ENCODE data around the gene XYLT1.

Gene XYLT1

DNA sequence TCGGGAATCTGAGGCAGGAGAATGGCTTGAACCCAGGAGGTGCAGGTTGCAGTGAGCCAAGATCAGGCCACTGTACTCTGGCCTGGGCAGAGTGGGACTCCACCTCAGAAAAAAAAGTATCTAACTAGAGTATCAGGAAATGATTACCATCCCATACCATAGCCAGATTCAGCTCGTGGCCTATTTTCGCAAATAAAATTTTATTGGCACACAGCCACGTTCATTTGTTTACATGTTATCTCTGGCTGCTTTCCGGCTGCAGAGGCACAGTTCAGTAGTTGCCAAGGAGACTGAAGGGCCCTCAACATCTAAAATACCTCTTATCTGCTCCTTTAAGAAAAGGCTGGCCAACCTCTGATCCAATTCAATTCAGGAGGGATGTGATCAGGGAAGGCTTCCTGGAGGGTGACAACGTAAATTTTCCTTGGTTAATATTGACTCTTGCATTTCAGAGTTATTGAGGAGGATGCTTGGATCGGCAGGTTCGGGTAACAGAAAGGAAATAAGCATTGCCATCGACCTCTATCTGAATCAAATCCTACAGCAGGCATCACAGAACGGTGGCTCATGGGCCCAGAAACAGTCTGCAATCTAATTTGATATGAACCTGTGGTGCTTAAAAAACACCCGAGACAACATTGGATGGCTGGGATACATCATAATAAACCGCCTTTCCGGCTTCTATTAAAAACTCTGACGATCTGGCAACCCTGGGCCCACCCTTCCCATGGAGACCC lies 73.8 kb downstream of the XYLT1 start:
- peak; percentile 24 for DNase-seq

DNA sequence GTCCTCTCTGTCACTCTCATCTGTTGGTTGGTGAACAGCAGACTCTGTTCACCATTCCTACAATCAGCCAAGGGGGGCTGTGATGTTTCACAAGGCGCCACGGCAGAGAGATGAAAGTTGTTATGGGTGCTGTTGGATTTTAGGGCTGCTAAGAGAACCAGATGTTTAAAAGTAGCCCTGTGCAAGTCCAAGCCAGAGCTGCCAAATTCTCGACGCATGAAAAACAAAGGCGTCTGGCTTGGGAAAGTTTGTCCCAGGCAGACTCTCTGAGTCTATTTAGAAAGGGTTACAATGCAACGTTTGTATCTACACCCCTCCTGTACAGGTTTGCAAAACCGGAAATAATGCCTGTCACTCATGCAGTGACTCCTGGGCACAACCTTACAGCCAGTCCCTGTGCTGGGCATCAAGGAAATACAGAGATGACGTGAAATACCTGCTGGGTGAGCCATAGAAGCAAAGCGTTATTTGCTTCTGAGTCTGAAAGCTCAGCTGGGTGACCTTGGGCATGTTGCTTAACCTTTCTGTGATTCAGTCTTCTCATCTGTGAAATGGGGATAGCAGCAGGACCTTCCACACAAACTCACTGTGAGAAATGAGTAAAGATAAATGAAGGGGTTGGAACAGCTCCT lies 74.8 kb downstream of the XYLT1 start:
- DNase-seq: no peak

DNA sequence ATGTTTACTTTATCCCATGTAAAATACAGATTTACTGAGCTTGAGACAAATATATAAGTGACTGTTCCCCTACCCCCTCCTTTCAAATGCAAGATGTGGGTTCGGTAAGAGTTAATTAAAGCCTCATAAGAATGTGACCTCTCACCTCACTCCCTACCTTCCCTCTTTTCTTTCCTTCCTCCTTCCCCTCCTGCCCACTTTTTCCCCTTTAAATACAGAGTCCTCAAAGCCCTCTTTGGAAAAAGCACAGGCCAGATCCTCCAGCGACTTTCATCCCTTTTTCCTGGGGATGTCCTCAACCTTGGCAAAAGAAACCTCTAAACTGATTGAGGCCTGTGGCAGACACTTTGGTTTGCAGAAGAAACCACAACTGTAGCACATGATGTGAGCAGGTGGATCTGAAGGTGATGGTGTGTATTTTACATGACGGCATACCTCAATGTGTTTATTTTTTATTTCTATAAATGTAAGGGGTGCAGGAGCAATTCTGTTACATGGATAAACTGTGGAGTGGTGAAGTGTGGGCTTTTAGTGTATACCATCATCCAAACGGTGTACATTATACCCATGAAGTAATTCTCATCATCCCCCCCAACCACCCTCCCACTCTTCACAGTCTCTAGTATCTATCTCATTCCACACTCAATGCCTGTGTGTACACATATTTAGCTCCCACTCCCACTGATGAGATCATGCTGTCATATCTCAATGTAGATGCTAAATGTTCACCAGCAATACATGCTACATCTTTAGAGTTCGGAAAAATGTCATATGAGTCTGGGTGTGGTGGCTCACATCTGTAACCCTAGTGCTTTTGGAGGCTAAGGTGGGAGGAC lies 77.7 kb downstream of the XYLT1 start:
- no peak for DNase-seq

DNA sequence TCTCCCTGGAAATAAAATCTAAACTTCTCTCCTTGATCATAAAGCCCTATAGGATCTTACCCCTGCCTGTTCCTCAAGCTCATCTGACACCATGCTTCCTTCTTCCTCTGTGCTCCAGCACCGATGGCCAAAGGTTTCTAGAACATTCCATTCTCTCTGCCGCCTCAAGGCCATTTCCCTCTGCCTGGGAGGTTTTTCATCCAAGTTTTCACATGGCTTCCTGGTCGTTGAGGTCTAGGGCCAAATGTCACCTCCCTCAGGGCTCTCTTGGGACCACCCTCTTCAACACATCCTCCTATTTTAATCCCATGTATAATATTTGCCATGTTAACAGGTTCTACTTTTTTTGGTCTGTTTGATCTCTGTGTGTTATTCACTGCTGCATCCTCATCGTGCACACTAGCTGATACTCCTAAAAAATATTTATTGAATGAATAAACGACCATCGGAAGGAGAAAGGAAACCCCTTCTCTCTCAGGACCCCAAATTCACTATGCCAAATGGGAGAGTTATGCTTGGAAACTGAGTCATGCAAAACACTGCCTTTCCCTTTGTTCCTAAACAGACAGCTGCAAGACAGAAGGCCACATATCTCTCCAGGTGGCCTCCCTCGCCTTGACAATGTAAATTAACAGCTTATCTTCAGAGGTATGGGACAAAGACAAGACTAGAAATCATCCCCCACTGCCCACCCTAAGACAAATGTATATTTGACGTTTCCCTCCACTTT lies 78.5 kb downstream of the XYLT1 start:
- no peak for DNase-seq

DNA sequence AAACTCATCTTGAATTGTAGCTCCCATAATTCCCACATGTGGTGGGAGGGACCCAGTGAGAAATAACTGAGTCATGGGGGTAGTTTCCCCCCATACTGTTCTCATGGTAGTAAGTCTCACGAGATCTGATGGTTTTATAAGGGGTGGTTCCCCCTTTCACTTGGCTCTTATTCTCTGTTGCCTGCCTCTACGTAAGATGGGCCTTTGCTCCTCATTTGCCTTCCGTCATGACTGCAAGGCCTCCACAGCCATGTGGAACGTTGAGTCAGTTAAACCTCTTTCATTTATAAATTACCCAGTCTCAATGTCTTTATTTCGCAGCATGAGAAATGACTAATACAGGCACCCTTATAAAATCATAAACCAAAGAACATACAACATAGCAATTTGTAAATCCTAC lies 79.0 kb downstream of the XYLT1 start:
- DNase-seq: no peak

DNA sequence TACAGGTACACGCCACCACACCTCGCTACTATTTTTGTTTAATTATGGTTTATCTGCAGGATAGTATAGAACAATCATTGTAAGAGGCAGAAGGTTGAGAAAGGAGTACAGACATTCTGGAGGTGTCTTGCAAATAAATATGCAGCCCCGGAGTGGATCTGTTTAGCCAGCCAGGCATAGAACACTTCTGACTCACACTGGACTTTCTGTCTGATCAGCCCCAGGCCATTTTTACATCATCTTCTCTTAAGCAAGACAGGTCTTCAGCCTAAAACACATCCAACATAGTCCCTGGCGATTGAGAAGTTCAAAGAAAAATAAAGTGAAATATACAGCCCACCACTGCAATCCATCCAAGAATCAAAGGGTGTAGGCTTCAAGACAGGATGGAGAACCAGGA lies 81.4 kb downstream of the XYLT1 start:
- DNase-seq: no peak

DNA sequence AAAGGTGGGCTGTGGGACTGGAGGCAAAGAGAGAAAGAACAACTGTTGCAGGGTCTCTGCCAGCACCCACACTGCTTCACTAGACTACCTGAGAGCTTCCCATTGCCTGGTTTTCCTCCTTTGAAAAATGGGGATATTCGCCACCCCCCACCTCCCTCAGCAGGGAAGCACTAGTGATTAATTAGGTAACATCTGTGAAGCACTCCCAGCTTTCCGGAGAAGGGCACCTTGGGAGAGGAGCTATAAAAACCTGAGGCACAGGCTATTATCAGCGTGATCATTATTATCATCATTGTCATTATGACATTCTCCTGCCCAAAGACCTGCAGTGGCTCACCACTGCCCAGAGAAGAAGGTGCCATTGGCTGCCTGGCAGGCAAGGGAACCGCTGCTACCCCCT lies 83.5 kb downstream of the XYLT1 start:
- no peak for DNase-seq

DNA sequence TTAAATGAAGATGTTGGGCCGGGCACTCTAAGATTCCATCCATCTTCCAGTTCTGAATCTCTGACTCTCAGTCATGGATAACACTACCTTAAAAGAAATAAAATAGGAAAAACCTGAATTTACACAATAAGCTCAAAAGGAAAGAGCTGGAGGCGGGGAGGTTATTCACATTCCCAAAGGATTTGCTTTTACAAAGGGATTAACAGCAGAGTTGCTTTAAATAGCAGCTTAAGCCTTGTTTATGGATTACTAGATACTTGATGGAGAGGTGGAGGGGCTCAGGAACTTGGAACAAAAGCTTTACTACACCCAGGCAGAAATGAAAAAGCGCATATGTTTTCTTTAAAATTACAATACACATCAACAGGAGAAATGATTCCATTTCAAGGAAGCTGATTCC lies 84.5 kb downstream of the XYLT1 start:
- DNase-seq: no peak

DNA sequence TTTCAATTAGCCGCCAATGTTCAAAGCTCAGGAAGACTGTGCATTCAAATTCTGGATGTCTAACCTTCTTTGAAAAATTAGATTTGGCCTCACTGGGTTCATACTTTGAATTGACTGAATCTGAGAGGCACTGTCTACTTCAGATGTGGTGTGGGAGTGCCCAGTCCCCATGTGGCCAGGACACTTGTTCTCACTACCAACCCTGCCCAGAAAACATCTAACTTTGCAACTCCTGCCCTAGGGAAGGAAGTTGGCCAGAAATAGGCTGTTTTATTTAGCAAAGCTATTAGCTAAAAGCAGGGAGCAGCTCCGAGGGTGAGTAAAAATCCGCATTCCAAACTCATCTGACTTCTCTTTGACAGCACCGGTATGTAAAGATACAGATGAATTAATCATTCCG lies 86.3 kb downstream of the XYLT1 start:
- DNase-seq: no peak

DNA sequence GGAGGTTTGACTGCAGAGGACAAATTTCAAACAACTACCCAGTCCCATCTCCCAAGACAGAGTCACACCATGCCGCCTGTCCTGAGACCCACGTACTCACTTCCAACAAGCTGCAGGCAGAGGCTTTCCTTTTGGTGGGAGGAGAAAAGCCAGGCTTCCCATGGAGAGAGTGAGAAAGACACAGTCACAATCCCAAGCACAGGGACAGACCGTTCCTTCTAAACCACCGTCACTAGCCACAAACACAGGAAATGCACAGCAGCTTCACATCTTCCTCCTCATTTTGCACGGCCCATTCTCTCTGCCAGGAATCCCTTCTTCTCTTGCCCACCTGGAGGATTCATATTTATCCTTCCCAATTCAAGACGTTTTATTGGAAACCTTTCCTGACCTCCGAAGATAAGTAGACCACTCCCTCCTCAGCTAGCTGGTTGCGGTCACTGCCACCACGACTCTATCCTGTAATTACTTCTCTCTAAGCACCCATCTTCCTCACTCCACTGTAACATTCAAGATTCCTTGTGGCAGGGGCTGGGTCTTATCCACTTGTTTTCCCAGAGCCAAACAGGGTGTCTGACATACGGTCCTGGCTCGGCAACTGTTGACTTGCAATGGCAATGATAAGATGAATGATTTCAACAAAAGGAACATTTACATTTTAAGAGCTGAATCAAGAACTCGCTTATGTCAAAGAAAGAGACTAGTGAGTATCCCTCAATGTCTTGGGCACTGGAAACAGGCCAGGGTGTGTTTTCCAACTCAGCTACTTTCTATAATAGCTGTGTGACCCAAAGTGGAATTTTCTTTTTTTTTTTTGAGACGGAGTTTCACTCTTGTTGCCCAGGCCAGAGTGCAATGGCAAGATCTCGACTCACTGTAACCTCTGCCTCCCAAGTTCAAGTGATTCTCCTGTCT lies 87.6 kb downstream of the XYLT1 start:
- no peak for DNase-seq

DNA sequence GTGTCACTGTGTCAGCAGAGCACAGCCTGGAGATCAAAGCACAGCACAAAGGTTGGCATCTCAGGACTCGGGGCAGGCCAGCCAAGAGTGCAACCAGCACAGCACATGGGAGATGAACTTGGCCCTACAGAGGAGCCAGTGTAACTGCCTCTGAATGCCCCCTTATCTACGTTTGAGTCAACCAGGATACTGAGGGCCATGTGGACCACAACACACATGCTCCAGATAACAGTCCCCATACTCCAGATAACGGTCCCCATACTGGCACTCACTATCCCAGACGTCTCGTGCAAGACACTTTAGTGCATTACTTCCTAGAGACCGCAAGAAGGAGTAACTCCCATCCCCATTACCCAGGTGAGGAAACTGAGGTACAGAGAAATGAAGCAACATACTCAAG lies 88.2 kb downstream of the XYLT1 start:
- no peak for DNase-seq

DNA sequence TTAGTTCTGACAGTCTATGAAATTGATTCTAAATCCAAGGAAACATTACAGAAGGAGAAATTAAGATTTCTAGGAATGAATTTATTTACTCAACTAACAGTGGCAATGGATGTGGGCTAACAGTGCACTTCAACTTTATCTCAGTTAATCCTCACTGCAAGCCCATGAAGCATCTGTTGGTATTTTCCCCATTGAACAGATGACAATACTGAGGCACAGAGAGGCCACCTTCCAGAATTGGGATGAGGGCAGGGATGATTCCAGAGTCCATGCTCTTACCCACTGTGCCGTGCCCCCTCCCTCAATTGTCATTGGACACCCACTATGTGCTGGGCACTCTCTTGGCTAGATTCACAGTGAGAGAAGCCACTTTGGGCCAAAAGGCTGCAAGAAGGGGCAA lies 89.0 kb downstream of the XYLT1 start:
- no peak for DNase-seq

DNA sequence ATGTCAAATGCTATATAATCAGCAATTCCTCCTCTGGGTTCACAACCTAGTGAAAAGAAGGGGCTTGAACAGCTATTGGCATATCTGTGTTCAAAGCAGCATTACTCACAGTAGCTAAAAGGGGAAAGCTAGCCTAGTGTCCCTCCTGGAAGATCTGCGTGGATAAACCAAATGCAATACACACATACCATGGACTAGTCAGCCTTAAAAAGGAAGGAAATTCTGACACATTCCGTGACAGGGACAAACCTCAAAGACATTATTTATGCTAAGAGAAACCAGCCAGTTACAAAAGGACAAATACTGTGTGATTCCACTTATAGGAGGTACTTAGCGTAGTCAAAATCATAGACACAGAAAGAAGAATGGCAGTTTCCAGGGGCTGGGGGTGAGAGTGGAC lies 90.1 kb downstream of the XYLT1 start:
- DNase-seq: no peak

DNA sequence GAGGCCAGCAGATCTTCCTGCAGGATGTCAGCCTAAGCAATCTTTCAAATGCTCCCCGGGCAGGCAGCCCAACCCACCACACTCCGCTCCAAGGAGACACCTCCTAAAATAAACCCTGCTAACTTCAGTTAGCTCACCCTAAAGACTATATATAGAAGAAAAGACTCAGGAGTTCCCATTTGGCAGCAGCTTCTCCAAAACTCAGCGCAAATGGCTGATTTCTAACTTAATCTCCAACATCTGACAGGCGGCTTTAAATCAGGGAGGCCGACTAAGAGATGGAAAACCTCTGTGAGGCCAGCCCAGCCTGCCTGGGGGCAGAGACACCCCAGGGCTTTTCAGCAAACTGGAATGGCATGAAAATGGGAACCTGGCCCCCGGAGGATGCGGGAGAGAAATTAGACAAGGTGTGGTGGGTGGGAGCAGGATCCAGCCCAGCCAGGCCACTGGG lies 91.6 kb downstream of the XYLT1 start:
- DNase-seq: no peak

DNA sequence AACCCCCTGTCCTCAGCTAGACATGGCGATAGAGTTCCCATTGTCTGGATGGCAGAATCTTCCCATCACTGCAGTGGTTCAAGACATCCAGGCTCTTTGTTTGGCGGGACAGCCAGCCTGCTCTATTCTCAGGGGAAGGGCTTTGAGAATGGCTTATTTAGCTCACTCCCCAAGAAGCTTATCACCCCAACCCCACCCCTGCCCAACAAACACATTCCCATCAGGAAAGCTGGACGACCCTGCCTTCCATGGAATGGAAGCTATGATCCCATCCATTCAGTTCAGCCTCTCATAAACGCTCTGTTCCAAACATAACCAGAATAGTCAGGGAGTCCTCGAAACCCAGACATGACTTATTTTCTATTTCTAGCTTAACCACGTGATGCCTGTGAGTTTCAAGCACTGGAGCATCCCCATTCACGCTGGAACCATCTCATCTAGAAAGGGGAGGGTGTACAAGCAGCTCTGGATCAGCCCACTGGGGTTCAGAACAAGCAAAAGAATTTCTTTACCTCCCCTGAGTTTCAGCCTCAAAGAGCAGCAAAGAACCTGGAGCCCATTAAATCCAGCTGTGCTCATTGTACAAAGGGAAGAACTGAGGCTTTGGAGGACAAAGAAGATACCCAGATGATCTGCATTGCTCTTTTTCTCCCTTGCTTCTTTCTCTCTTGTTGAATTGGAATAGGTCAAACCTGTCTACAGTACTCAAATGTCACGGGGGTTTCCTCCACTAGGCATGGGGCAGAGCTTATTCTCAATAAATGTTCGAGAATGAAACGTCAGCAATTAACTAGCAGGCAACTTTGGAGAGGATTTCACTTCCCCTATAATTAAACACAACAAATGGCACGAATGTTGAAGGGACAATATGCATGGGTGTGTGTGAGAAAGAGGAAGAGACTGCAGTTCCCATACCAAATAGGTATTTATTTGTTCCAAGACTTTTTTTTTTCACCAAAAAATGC lies 93.1 kb downstream of the XYLT1 start:
- no peak for DNase-seq

DNA sequence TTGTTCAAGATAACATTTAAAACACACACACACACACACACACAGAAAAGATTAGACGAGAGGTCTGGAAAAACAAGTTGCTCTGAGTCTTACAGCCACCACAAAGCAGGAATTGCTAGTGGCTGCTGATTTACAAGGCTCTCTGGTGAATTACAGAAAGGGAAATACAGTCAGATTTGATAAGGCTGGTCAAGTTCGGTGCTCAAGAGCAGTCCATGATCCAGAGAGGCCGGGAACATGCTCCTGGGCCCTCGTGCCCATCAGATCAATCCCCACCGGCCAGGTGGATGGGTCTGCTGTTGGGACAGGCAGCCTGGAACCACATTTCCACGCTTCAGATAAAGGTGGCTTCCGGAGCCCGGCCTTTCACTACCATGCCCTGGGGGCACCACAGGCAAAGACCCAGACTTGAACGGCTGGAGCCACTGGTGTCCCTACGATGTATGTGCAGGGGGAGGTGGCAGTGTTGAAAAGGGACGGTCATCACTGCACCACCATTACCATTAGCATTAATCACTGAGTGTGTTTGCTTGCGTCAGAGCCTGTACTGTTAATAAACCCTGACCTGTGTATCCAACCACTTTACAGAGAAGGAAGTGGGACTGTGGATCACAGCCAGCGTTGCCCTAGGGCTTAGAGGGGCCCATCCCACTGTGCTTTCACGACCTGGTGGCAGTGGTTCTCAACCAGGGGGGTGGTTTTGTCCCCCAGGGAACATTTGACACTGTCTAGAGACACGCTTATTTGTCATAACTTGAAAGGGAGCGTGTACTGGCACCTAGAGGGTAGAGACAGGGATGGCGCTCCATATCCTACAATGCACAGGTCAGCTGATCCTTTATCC lies 95.1 kb downstream of the XYLT1 start:
- DNase-seq: no peak

DNA sequence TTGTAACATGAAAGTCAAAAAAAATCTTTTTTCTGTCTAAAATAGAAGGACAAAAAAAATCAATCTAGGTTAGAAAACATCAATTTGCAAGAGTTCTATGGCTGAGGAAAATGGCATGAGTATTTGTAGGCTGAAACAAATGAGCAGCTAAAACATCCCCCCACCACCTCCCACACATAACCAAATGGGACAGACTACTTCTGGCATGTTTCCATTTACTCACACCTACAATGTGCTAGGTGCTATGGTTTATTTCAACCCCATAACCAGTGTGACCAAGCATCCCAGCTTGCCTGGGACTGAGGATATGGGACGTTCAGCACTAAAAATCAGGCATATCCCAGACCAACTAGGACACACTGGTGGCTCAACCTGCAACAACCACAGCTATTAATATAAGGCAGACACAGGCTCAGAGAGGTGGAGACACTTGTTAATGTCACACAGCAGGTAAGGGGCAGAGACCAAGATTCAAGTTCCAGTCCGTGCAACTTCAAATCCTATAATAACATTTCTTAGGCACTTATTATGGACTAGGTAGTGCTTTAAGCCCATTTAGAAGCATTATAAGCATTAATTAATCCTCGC lies 96.0 kb downstream of the XYLT1 start:
- DNase-seq: peak; percentile 32

DNA sequence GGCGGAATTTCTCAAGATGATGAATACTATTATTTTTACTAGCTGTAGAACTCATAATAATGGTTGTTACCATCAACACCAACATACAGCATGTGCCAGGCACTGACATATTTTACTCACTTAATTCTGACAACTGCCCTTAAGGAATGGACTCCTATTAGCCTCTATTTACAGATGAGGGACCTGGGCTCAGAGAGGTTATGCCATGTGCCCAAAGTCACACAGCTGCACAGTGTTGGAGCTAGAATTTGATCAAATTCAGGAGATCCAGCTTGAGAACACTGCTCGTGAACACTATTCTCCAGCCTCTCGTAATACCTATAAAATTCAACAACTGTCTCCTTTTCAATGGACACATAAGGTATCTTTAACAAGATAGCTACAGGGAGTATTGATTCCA lies 97.2 kb downstream of the XYLT1 start:
- no peak for DNase-seq

DNA sequence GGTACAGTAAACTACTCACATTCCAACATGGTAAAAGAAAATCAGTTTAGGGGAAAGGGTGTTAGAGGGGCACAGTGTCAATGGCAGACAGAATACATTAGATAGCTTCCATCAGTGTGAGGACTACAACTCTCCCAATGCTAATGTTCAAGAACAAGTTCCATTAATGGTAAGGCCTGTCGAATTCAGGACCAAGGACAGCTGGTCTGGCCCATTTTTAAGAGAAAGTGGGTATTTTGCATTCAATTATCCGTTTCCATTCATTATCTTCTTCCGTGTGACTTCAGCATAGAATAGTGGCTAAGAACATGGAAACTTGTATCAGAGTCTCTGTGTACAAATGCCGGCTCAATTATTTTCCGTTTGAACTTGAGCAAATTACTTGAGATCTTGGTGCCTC lies 98.4 kb downstream of the XYLT1 start:
- DNase-seq: no peak

DNA sequence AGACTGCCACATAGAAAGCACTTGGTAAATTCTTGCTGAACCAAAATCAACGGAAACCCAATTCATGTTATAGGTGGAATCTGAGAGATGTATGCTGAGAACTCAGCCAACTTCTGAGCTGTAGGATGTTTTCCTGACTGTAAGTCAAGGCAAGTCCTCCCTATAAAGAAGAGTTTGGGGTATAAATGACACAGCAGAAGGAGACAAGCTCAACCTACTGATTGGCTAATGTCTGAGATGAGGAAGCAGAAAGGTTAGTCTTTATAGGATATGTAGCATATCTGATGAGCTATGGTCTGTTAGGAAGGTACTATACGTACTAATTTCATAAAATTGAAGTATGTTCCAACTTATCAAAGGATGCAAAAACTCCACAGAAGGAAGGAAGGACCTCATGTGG lies 99.5 kb downstream of the XYLT1 start:
- DNase-seq: no peak
